Measurements from ENCODE around the gene DUSP16.
"Not testable (repeated sequence)": the region's sequence is repeated elsewhere in the genome, so short reads cannot be mapped to it uniquely, and the experiment has no call there.

DUSP16 gene

DNA sequence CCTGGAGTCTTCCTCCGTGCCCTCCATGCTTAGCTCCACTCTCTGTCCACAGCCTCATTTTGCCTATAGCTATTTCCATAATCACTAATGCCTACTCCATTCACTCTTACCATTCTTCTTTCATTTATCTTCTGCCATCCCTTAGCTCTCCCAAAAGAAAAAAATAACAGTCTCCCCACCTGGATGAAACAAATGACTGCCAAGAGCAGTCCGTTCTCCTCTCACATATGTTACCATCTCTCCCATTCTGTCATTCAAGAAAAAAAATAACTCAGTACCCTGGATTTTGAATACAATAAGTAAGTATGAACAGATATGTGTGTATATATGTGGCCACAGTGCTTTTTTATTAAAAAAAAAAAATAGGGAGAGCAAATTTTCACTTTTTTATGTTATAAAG lies 13.2 kb downstream of the DUSP16 start:
- DNase-seq (ENCODE audit: low read depth) = no peak

DNA sequence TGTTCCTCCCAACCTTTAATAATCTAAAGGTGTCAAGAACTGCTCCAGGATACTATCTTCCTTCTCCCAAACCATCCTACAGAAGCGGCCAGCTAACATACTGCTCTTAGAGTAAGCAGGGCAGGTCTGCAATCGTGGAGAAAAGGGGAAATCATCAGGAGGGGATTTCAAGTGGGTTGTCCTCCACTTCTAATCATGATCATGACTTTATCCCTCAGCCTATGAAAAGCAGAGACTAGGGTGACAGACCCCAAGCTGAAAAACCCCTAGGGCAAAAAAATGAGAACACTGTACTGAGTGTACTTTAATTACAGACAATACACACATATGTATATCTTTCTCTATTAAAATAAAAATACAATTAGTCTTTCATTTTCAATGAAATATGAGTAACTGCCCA lies 13.9 kb downstream of the DUSP16 start:
- no peak for DNase-seq (ENCODE audit: low read depth)

- DNase-seq (ENCODE audit: low read depth) = no peak
Measured at GRCh38 chr12:12546314-12546772, 16.3 kb downstream of the DUSP16 start.

- no peak for DNase-seq (ENCODE audit: low read depth)
Measured at GRCh38 chr12:12543959-12544358, 18.7 kb downstream of the DUSP16 start.

GRCh38 chr12:12542964-12543363 lies 19.7 kb downstream of the DUSP16 start:
- no peak for DNase-seq (ENCODE audit: low read depth)

DNA sequence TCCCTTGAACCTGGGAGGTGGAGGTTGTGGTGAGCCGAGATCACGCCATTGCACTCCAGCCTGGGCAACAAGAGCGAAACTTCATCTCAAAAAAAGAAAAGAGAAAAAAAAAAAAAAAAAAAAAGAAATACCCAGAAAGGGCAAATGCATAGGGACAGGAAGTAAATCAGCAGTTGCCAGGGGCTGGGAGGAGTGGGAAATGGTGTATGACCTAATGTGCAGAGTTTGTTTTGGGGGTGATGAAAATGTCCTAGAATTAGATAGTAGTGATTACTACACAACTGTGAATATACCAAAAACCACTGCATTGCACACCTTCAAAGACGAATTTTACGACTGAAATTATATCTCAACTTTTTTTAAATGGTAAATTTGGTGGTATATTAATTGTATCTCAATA lies 20.4 kb downstream of the DUSP16 start:
- no peak for DNase-seq (ENCODE audit: low read depth)

DNA sequence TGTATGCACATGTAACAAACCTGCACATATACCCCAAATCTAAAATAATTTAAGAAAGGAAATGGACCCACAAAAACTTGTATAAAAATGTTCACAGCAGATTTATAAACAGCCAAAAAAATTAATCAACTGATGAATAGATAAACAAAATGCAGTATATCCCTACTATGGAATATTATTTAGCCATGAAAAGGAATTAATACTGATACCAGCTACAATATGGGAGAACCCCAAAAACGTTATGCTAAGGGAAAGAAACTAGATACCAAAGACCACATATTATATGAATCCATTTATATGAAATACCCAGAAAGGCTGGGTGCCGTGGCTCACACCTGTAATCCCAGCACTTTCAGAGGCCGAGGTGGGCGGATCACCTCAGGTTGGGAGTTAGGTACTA lies 20.9 kb downstream of the DUSP16 start:
- DNase-seq (ENCODE audit: low read depth) = no peak

DNA sequence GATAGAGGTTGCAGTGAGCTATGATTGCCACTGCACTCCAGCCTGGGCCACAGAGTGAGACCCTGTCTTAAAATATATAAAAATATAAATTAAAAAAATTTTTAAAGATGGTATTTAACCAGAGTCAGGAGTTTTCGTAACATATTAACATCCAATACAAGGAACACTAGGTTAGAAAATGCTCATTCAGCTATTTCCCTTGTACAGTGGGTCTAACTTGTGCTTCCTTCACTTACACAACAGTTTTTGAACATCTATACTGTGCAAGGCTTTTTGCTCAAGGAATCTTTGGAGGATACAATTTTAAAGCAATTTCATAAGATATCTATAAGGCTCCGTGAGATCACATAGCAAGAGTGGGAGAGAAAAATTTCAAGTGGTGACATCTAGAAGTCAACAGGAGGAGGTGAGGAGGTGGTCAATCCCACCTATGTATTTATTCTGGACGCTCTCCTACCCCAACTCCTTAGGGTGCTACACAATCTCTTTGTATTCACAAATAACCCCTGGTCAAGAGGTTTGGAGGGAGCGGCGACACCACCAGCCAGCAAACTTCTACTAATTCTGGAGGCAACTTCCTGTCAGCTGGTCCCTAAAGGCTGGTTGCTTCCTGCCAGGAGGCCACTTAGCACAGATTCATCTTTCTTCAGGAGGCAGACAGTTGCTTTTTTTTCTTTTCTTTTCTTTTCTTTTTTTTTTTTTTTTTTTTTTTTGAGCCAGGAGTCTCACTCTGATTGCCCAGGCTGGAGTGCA lies 22.2 kb downstream of the DUSP16 start:
- no peak for DNase-seq (ENCODE audit: low read depth)

DNA sequence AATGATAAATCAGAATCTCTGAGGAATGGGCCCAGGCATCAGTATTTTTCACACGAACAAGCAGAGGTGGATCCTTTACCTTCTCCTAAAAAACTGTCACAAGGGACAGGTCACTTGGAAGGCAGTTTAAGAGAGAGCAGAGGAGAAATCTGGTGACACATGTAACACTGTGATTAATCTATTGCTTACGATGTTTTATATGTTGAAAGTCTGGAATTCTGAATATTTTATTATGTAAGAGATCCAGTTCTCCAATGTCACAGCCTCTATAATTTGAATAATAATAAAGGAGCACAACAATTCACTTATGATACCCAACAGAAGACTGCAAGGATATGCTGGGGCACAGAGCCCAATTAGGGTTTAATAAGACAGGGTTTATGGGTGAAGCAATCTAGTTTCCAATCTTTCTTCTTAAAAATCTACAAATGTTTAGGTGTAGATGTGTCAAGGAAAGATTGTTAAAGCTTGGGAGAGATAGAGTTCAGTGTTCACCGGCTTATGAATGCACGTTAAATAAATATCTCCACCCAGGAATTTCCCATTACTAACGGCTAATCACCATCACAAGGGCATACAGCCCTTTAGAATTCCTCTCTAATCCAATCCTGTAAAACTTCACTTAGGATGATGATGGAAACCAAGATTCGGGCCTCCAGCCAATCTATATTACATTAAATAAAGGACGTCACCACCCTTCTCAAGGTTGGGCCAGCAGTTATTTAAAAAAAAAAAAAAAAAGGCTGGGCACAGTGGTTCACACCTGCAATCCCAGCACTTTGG lies 23.4 kb downstream of the DUSP16 start:
- no peak for DNase-seq (ENCODE audit: low read depth)

GRCh38 chr12:12538535-12538934 lies 24.1 kb downstream of the DUSP16 start:
- DNase-seq (ENCODE audit: low read depth) = no peak

DNA sequence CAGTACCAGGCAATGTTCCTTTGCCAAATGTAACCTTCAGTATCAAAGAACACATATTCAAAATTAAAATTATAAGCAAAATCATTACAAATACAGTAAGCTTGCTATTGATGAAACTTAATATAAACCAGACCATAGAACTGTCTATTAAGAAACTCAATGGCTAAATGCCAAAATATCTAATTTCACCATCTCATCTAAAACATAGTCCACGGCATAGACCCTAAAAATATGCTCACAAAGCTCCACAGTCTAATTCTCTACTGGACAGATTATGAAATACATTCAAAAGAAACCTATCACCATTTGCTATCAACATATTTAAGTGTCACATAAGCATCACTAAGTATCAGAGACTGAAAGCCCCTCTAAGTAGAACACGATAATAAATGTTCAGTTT lies 25.2 kb downstream of the DUSP16 start:
- DNase-seq (ENCODE audit: low read depth) = no peak

DNA sequence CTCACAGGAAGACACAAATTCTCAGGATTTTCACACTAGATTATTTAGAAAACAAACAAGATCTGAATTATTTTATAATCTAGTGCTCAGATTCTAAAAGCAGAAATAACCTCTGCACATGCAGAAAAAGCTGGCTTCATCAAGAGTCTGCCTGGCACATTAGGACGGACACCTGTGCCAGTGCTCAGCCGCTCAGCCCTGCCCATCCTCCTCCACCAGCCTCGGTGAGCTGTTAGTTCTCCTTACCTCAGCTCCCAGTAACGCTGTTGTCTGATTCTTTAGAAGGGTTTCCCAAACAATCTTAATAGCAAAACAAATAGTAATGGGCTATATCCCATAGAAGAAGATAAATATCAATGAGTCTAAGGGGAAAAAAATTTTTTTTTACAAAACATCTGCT lies 27.7 kb downstream of the DUSP16 start:
- no peak for DNase-seq (ENCODE audit: low read depth)

DNA sequence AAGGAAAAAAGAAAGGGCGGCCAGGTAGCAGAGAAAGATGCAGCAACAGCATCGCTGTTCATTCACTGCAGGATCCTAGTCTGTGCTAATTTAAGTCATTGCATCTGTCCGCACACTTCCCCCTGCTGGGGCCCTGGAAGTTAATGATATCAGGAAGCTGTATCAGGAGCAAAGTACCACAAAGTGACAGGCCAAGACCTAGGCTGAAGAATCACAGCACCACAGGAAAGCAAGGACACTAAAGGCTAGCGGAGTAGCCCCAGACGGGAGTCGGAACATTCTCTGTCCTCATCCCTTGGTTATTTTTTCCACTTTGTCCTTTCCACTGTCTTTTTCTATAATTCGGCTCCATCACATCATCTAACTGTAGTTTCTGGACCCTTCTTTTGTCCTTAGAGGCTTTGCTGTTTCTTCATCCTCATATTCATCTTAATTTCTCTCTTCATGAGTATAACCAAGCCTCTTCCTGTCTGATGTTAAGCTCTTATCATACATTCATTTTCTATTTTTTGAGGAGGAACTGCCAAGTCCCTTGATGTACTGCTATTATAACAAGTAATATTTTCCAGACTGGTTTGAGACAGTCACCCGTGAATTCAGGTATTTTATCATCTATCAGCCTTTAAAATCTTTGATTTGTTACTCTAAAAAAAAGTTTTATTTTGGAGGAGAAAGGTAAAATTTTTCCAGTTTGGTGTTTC lies 28.3 kb downstream of the DUSP16 start:
- no peak for DNase-seq (ENCODE audit: low read depth)

- DNase-seq (ENCODE audit: low read depth) = no peak
Measured at GRCh38 chr12:12533238-12533829, 29.3 kb downstream of the DUSP16 start.

DNA sequence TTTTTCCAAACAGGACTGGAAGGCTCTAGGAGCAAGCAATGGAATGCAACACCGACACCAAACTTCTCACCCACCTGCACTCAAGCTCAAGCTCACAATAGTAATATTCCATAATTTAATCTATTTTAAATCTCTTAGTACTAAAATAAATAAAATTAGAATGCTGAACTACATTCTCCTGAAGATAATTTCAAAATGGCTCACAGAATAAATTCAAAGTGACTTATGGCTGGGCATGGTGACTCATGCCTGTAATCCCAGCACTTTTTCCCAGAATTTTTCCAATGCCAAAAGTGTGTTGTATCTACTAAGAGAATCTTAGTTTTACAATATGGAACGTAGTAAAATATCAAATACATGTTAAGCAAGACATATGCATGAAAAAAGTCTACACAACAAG lies 31.5 kb downstream of the DUSP16 start:
- DNase-seq (ENCODE audit: low read depth) = no peak

DNA sequence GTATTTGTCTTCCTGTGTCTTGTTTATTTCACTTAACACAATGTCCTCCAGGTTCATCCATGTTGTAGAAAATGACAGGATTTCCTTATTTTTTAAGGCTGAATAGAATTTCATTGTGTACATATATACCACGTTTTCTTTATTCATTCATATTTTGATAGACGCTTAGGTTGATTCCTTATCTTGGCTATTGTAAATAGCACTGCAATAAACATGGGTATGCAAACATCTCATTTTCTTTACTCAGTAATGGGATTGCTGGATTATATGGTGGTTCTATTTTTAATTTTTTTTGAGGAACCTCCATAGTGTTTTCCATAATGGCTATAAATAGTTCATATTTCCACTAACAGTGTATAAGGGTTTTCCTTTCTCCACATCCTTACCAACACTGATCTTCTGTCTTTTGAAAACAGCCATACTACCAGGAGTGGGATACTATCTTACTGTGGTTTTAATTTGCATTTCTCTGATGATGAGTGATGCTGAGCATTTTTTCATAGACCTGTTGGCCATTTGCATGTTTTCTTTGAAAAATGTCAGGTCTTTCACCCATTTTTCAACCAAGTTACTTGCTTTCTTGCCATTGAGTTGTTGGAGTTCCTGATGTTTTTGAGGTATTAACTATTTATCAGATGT lies 32.8 kb downstream of the DUSP16 start:
- DNase-seq (ENCODE audit: low read depth) = no peak

DNA sequence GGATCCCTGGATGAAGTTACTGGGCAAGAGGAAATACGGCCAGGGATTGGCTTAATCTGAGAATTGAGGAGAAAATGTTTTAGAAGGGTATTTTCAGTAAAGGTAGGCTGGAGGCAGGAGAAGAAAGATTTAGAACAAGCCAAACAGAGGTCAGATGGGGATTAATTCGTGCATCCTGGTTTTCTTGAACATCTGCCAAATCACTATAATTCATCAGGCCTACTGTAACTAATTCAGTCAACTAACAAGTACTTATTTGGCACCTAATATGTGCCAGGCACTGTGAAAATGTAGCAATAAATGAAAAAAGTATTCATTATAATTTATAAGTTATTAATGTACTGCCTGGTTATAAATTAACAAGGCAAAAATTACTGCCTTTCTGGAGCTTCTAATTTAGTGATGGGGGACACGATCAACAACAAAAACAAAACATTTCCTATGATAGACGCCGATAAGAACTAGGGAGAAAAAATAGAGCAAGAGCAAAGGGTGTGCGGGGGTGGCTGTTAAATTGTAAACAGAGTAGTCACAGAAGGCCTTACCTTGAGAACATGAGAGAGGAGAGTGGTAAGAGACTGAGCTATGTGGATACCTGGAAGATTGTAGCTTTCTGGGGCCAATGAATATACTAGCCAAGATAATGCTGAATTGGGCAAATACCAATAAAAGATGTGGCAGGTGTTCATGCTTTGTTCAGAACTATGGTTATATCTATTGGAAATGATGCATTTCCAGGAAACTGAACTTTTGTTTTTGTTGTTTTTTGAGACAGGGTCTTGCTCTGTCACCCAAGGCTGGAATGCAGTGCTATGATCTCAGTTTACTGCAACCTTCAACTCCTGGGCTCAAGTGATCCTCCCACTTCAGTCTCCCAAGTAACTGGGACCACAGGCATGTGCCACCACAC lies 34.0 kb downstream of the DUSP16 start:
- no peak for DNase-seq (ENCODE audit: low read depth)

- DNase-seq (ENCODE audit: low read depth) = no peak
Measured at GRCh38 chr12:12527820-12528296, 34.8 kb downstream of the DUSP16 start.

GRCh38 chr12:12524128-12524527 lies 38.5 kb downstream of the DUSP16 start:
- DNase-seq (ENCODE audit: low read depth) = no peak

- DNase-seq (ENCODE audit: low read depth) = no peak
Measured at GRCh38 chr12:12523229-12523628, 39.4 kb downstream of the DUSP16 start.

GRCh38 chr12:12522657-12523056 lies 40.0 kb downstream of the DUSP16 start:
- DNase-seq (ENCODE audit: low read depth) = not testable (repeated sequence)
